Psoas muscle (tissue), 8 donors: ENCODE results near the gene TNP1. TPM values are rescaled to one million over a fixed set of nuclear protein-coding genes. Genes with fewer than 3 reads are reported as not detected.

Source experiments
- ATAC-seq, 4 donors: fragments of 200-7000 bp; cut with Tn5 transposase; one replicate each; pipeline ENCODE4 v1.9.1; 2020; ENCODE audit warnings: moderate library complexity in 3 of 4, mild to moderate bottlenecking in 2 of 4
- DNase-seq, 2 donors: peaks; one replicate each; pipeline ENCODE4 v3.0.0-alpha.2; 2020
- H3K27ac ChIP-seq: fragments of 200-600 bp; one replicate; pipeline ENCODE4 v1.8.0; 2022
- H3K27me3 ChIP-seq, 3 donors: fragments of 200-600 bp in 1 of 3; one replicate each; pipeline versions ENCODE4 v1.6.1 to v1.8.0; 2013 to 2022; ENCODE audit warnings: low read length in 2 of 3, mild to moderate bottlenecking in 2 of 3, moderate library complexity in 1 of 3; ENCODE audit not compliant: insufficient read depth in 3 of 3
- H3K36me3 ChIP-seq, 2 donors: fragments of 200-600 bp in 1 of 2; one replicate each; pipeline versions ENCODE4 v1.6.1 to v1.8.0; 2013 to 2022; ENCODE audit warnings: low read depth in 1 of 2, mild to moderate bottlenecking in 1 of 2, moderate library complexity in 1 of 2; ENCODE audit not compliant: insufficient read depth in 1 of 2
- H3K4me1 ChIP-seq: fragments of 200-600 bp; one replicate; pipeline ENCODE4 v1.8.0; 2022
- H3K4me3 ChIP-seq: fragments of 200-600 bp; one replicate; pipeline ENCODE4 v1.8.0; 2022; ENCODE audit warnings: mild to moderate bottlenecking
- H3K9me3 ChIP-seq: fragments of 200-600 bp; one replicate; pipeline ENCODE4 v1.8.0; 2022
- WGBS, 3 donors: extraction: QIAGEN DNeasy Blood & Tissue Kit; methylation state at CpG; one replicate each; pipeline versions ENCODE4 v1.1.6 to v1.1.7; 2013; 5-methylcytosine and 5-hydroxymethylcytosine counted together
- intact Hi-C, 2 donors: fragments of 100-400 bp; cut with DNase I; formaldehyde crosslinking; loops; one replicate each; pipeline versions ENCODE4 v1.11.0 to v1.14.2; 2022
- long read RNA-seq, 2 donors: library from polyadenylated mRNA; unstranded; transcript quantifications; one replicate each; pipeline ENCODE4 v2.0.0, GENCODE V29; 2021
- polyA plus RNA-seq, 3 donors: library from polyadenylated mRNA; stranded (reverse); fragments of 200-250 nt; gene quantifications; one replicate each; pipeline ENCODE4 v1.2.3, GENCODE V29; 2013
- total RNA-seq, 4 donors: library from RNA; stranded (reverse); fragmentation: NEBNext Ultra II Directional in 2 of 4; extraction: Animal tissue kit (Norgen Biotek cat#: 25700) in 2 of 4; gene quantifications; one replicate each; pipeline versions ENCODE4 v1.2.1 to v1.2.4, GENCODE V29; 2021 to 2023
- TF ChIP-seq, protein P1 (sequence below): fragments of 200-600 bp; IDR thresholded peaks from one replicate; pipeline ENCODE4 v1.8.0; 2022; ENCODE audit warnings: antibody characterized with exemption
- donor health status: healthy with polysubstance abuse.
- donor health status: DM: no; HTN: no; CAD: no; lungs with moderate emphysema.
- donor health status: Bipolar disorder and iron deficiency.
- donor health status: healthy.
- donor health status: DM: yes; HTN: yes; CAD: no.
- donor health status: DM: no; HTN: no; CAD: no.
- donor health status: DM: no; HTN: no; CAD: no.
- donor health status: DM: yes; HTN: yes; CAD: no.

Gene TNP1, protein sequence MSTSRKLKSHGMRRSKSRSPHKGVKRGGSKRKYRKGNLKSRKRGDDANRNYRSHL
- total RNA-seq (not detected), polyA plus RNA-seq (not detected)
- long read RNA-seq, donor 1, result 0 reads
- long read RNA-seq, donor 2, result 0 reads

GRCh38 chr2:216859944-216860343 lies at the start of gene TNP1:
Gene TNP1, minus strand, starts transcription at chr2:216860064. Its CDS starts 30 bp downstream, at chr2:216860034.
- Histone ChIP-seq H3K36me3 (no peaks in the 10 kb centered on the region), H3K4me3 (no peak within 1 kb of the TSS), H3K27ac (no peak within 1 kb of the TSS), H3K9me3 (no peaks in the 10 kb centered on the region), H3K4me1 (peaks cover 19% of the 10 kb centered on the region), H3K27me3 (no peaks in the 10 kb centered on the region)
- 78 to 94% (median 88%) methylated on average over 6 of the region's 6 CpGs for WGBS, 3 donors
- ATAC-seq (no peak), DNase-seq (no peak)
- intact Hi-C loops, result no loop called here
- TF ChIP-seq, protein P1, sequence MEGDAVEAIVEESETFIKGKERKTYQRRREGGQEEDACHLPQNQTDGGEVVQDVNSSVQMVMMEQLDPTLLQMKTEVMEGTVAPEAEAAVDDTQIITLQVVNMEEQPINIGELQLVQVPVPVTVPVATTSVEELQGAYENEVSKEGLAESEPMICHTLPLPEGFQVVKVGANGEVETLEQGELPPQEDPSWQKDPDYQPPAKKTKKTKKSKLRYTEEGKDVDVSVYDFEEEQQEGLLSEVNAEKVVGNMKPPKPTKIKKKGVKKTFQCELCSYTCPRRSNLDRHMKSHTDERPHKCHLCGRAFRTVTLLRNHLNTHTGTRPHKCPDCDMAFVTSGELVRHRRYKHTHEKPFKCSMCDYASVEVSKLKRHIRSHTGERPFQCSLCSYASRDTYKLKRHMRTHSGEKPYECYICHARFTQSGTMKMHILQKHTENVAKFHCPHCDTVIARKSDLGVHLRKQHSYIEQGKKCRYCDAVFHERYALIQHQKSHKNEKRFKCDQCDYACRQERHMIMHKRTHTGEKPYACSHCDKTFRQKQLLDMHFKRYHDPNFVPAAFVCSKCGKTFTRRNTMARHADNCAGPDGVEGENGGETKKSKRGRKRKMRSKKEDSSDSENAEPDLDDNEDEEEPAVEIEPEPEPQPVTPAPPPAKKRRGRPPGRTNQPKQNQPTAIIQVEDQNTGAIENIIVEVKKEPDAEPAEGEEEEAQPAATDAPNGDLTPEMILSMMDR, result no peak

DNA sequence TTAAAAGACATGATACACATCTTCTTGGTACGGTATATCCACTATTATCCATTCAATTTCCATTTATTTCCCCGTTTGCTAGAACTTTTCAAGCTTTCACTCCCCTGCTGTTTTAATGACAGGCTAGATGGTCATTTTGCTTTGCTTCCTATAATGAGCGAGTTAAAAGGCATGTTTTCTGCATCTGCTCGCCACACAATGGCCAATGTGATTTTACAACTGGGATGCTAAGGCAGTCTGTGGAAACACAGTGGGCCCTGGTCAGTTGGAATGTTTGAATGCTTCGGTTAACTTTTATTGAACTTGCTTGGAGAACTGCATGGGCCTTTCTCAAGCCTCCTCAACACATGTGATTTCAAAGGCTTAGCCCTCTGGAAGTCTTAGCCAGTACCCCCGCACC lies 48.4 kb upstream of the TNP1 start:
- intact Hi-C loops, result no loop called here
- no peaks in the 10 kb centered on the region for H3K27me3 ChIP-seq
- H3K36me3 ChIP-seq, result no peaks in the 10 kb centered on the region
- TF ChIP-seq, protein P1, result no peak
- WGBS, 3 donors, result 97 to 98% (median 97%) methylated on average over 6 of the region's 6 CpGs
- H3K9me3 ChIP-seq, result no peaks in the 10 kb centered on the region
- no peak overlapping the region for H3K4me3 ChIP-seq
- H3K27ac ChIP-seq, result no peak overlapping the region
- ATAC-seq (no peak), DNase-seq (no peak)
- no peaks in the 10 kb centered on the region for H3K4me1 ChIP-seq

GRCh38 chr2:216905649-216906329 lies 45.9 kb upstream of the TNP1 start:
- TF ChIP-seq, protein P1, result no peak
- Histone ChIP-seq H3K9me3 (peaks cover 5% of the 10 kb centered on the region), H3K4me3 (no peak overlapping the region), H3K27me3 (no peaks in the 10 kb centered on the region), H3K36me3 (no peaks in the 10 kb centered on the region), H3K27ac (no peak overlapping the region), H3K4me1 (no peaks in the 10 kb centered on the region)
- WGBS, 3 donors, result 88 to 94% (median 93%) methylated on average over 4 of the region's 4 CpGs
- DNase-seq (no peak), ATAC-seq (no peak)
- intact Hi-C loops, result no loop called here

DNA sequence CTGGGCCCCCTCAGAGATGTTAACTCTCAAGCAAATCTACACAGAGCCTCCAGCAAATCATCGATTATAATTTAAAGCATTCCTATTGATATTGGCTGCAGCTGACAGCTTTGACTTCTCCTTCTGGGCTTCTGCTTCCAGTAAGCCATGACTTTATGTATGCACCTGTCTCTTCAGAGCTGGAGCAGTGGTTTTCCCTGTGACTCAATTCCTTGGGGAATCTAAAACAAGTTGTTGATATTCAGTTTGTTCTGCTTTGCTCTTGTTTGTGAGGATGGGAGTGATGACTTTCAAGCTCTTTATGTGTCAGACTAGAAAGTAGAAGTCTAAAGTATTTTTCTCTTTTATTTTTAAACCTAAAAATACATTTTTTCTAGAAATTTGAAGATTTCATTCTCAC lies 45.1 kb upstream of the TNP1 start:
- no peak overlapping the region for H3K4me3 ChIP-seq
- H3K27ac ChIP-seq, result no peak overlapping the region
- 58 to 83% (median 69%) methylated on average over 1 of the region's 1 CpG for WGBS, 3 donors
- no peaks in the 10 kb centered on the region for H3K4me1 ChIP-seq
- H3K27me3 ChIP-seq, result no peaks in the 10 kb centered on the region
- no peak for ATAC-seq
- intact Hi-C loops, result no loop called here
- DNase-seq, result no peak
- no peaks in the 10 kb centered on the region for H3K36me3 ChIP-seq
- TF ChIP-seq, protein P1, result no peak
- H3K9me3 ChIP-seq, result peaks cover 5% of the 10 kb centered on the region

DNA sequence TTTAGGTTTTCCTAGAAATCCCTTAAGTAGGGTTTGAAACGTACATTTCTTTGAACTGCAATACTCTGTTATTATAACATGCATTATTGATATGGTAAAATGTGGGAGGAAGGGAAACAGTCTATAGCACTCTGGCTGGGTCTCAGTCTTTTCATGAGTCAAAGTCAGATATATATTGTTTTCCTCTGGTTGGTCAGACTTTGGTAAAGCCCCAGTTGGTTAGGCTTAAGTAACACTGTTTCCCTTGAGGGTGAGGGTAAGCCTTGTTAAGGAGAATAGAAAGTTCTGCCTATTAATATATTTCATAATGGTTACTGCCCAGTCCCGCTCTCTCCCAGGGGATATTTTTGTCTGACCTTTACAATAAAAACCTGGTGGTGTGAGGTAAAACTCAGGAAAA lies 44.7 kb upstream of the TNP1 start:
- DNase-seq (no peak), ATAC-seq (no peak)
- no peaks in the 10 kb centered on the region for H3K36me3 ChIP-seq
- TF ChIP-seq, protein P1, result no peak
- WGBS, 3 donors, result 61 to 73% (median 66%) methylated on average over 2 of the region's 2 CpGs
- H3K27me3 ChIP-seq, result no peaks in the 10 kb centered on the region
- intact Hi-C loops, result no loop called here
- no peak overlapping the region for H3K27ac ChIP-seq
- peaks cover 5% of the 10 kb centered on the region for H3K9me3 ChIP-seq
- no peak overlapping the region for H3K4me3 ChIP-seq
- no peaks in the 10 kb centered on the region for H3K4me1 ChIP-seq
